GM19043 (cell line): ENCODE data around the gene NCBP1.
"Not testable (repeated sequence)": the region's sequence is repeated elsewhere in the genome, so short reads cannot be mapped to it uniquely, and the experiment has no call there.

Experiments used
- ATAC-seq: cut with Tn5 transposase; IDR thresholded peaks from one replicate; pipeline ENCODE4 v1.9.1; 2021; ENCODE audit warnings: low read depth; ENCODE audit not compliant: unreplicated experiment

NCBP1 gene

DNA sequence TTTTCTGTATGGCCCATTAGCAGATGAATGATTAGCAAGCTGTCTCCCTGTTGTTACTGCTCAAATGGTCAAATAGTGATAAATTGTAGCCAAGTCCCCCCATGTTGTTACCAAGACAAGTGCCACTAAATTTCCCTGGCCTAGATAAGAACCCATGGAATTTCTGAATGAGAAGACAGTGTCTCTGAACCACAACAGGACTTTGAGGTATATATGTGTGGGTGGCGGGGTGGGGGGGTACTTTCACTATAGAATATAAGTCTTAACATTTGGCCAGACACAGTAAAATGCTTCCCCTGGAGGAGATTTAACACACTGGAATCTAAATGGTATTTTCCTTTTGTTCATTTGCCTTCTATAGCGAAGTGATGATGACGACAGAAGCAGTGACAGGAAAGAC is 34.9 kb downstream of the NCBP1 start:
- no peak for ATAC-seq

DNA sequence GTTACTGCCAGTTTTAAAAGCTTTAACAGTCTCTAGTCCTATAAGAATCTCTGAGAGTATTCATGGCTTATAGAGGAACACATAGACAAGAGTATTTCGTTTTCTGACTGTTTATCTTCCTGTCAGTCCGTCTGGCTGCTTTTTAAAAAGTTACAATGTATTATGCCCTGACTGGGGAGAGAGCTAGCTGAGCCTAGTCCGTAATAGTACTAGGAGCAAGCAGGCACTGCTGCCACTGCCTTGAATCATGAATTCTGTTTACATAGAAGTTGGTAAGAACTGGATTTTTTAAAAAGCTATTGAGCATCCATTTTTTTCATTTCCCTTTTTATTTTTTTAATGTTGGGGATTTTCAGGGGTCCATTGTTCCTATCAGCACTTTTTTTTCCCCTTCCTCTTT is 37.0 kb downstream of the NCBP1 start:
- ATAC-seq = no peak

DNA sequence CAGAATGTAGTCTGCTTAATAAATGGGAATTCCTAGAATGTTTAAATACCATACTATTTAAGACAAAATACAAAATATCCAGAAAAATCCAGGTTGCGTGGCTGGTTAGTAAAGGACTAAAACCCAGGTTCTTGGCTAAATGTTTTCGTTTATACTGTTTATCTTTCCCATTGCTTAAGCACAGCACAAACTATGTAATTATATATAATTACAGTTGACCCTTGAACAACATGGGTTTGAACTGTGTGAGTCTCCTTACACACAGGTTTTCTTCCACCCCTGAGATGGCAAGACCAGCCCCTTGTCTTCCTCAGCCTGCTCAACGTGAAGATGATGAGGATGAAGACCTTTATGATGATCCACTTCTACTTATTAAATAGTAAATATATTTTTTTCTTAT is 38.8 kb downstream of the NCBP1 start:
- ATAC-seq = no peak

DNA sequence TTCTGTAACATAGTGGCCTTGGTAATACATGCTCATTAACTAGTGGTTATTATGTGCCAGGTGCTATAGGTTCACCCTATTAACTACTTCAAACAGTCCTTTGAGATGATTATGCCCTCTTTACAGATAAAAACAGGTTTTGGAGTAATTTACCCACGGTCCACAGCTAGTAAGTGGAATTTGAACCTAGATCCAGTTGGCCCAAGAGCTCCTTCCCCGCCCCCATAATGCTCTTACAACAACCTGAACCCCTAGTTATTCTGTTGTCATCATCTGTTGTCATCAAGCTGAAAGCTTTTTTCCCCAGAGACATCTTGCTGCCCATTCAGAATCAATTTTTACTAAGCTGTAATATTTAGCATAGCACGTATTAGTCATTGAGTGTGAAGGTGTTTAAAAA is 40.3 kb downstream of the NCBP1 start:
- ATAC-seq = no peak

DNA sequence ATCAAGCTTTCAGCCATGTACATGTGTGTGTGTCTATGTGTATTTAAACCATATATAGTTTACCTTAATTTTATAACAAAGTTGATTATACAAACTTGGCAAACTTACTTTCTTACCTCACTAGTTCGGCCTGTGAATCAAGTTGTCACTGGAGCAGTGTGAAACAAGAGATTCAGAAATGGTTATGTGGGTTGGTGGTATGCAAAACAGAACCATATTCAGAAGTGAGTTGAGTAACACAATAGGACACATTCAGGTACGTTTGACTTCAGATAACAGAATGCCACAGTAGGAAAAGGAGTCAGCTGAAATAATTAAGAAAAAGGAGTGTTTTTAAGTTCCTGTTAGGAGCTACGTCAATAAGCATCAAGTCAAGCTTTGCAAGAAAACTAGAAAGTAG is 42.0 kb downstream of the NCBP1 start:
- ATAC-seq = no peak

DNA sequence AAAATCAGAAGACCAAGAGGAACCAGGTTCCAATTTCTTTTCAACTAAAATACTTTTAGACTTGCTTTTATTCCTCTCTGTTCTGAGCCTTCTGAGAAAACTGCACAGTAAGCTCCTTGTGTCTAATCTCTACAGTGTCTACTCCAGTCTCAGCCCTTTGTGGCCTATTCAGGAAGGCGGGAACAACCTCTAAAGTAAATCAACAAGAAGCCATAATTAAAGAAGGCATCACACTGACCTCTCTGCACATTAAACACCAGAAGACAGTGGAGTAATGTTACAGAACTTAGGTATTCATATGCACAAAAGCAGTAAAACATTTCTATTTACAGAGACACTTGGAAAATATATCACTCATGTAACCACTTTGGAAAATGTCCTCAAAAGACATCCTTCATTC is 48.6 kb downstream of the NCBP1 start:
- ATAC-seq = no peak

DNA sequence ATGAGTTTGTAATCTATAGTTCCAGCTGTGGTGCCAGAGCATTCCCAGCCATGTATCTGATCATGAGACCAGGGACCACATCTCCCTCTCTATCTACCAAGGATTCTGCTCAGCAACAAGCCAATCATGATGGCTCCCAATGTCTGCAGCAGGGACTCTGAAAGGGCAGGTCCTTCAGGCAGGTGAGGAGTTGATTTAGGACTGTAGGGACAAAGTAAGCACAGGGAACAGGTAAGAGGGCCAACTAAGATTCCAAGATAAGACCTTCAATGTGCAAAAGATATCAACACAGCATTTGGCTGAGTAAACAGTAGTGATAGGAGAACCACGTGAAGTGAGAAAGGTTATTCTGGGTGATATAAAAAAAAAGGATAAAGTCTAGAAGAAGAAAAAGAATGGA is 55.0 kb downstream of the NCBP1 start:
- ATAC-seq = no peak

DNA sequence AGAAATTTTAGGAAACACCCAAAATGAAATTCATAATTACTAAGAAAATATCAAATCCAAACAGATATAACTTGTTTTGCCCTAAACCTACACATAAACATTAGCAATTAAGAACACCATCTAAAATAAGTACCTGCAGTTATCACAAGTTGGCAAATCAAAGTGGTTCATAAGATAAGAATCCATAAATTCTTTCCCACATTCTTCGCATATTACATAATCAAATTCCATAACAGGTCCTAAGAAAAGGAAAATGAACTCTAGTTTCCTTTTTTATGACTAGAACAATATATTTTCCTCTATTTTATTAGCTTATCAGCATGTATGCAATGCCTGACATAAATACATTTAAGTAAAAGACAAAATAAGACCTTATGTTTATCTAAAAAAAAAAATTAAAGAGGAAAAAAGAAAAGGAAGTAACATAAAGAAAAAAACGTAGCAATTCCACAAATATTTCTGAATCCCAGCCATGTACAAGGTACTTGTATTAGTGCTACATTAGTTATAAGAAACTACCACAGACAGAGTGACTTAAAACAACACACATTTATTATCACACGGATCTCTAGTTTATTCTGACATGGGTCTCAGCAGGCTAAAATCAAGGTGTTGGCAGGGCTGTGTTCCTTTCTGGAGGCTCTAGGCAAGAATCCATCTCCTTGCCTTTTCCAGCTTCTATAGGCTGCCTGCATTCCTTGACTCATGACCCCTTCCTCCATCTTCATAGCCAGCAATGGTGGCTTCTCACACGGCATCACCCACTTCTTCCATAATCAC is 56.0 kb downstream of the NCBP1 start:
- ATAC-seq = no peak

DNA sequence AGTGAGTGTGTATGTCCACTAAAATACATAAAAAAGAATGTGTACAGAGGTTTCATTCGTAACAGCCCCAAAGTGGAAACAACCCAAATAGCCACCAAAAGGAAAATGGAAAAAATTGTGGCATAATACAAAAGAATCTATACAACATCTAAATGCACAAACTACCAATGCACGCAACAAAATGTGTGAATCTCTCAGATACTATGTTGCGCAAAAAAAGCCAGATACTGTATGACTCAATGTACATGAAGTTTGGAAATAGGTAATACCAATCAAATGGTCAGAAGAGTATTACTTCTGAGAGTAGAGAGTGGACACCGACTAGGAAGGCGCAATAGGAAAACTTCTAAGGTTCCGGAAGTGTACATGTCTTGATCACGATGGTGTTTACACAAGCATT is 61.1 kb downstream of the NCBP1 start:
- ATAC-seq = no peak

DNA sequence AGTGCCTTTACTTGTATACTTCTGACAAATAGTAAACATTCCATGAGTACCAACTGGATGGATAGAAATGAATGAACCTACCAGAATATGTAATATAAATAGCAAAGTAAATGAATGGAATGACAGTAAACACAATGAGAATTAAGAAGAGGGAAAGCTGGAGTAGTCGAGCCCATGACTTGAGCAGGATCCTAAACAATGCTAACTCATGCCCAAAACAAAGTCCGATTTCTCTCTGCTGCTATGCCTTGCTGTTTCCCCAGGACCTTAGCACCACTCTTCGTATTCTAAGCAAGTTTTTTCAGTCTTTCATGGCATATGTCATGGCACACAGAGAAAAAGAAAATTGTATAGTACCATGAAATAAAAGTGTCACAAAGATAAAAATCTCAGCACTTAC is 61.8 kb downstream of the NCBP1 start:
- no peak for ATAC-seq

DNA sequence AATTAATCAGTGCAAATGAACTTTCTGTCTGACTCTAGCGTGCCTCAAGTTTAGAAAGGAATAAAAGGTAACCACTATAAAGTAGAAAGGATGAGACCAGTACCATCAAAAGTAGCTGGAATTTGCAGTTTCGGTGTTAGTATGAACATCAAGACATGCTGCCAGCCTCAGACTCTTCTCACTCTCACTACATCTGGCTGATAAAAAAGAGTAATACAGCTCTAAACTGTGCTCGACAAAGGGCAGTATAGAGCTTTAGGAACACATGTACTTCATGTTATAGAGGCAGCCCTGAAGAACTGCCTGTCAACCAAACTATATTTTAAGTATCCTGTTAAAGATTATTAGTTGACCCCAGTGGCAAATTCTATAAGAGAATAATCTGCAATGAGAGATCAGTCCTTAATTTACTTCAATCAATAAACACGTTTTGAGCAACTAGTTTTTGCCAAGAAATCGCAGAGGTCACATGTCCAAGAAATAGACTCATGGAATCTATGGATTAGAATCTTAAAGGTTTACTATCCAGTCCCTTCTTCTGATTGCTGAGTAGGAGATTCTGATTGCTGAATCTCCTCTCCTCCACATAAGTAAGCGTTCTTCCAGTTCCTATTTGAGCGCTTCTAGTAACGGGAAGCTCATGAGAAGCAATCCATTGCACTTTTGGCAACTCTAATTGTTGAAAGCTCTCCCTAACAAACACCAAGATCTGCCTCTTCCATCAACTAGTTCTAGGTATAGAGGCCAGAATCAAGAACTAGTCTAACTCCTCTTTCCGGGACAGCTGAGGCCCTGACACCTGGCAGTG is 62.6 kb downstream of the NCBP1 start:
- no peak for ATAC-seq

DNA sequence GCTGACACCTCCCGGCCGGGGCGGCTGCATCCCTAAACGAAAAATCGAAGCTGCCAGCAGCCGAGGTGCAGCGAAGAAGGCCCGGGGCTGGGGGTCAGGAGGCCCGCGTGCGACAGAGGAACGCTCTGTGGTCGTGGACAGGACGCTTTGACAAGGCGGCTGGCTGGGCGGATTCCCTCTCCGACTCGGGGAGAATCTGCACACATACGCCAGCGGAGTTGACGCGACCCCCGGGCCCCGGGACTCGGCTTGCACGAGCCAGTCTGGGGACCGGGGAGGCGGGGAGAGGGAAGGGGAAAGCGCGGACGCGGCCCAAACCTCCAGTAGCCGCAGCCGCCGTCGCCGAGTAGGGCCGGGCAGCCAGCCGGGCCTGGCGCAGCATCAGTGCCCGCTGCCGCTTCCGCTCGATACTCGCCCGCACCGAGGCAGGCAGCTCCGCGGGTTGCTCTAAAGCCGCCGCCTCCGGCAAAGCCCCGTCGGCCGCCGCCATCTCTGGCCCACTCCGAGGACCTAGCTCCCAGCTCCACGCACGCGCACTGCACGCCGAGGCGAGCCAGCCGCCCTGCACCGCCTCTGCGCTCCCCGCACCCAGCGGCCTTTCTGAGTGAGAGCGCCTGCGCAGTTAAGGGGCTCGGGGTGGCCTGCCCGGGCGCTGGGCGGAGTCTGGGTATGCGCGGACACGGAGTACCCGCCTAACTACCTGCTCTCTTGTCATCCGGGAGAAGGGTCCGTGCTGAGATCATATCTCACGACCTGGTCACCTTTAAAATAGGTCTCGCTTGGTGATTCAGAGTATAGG is 63.4 kb downstream of the NCBP1 start, which contains the start of gene XPA:
TSS of gene XPA (minus strand) at position 538 of the 799 bp plus-strand sequence. CDS start at position 490, 48 bp downstream.
- ATAC-seq = peak; percentile 89

DNA sequence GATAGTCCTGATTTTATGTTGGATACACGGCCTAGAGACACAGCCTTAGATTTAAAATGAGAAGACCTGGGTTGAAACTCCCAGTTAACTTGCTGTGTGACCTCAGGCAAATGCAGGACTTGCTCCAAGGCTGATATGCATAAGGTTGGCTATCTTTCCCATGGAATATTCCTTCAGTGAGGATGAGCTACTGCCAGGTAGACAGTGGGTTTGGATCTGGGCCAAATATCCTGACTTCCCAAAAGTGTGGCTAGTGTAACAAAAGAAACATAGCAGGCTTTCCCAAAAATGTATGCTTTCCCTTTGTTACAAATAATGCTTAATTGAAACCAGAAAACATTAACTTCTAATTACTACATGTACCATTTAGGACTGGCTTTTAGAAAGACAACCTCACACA is 64.2 kb downstream of the NCBP1 start:
- ATAC-seq = no peak

DNA sequence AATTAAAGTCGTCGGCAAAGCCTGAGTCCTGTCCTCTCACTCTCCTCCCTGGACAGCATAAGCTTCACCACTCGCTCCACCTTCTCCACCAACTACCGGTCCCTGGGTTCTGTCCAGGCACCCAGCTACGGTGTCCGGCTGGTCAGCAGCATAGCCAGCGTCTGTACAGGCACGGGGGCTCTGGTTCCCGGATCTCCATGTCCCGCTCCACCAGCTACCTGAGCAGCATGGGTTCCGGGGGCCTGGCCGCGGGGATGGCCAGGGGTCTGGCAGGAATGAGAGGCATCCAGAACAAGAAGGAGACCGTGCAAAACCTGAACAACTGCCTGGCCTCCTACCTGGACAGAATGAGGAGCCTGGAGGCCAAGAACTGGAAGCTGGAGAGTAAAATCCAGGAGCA is 65.2 kb downstream of the NCBP1 start:
- ATAC-seq = no peak

DNA sequence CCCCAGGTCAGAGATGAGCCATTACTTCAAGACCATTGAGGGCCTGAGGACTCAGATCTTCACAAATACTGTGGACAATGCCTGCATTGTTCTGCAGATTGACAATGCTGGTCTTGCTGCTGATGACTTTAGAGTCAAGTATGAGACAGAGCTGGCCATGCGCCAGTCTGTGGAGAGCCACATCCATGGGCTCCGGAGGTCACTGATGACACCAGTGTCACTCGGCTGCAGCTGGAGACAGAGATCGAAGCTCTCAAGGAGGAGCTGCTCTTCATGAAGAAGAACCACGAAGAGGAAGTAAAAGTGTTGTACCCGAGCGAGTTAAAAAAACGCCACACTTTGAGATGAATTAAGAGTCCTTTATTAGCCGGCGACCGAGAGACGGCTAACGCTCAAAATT is 65.7 kb downstream of the NCBP1 start:
- not testable (repeated sequence) for ATAC-seq

DNA sequence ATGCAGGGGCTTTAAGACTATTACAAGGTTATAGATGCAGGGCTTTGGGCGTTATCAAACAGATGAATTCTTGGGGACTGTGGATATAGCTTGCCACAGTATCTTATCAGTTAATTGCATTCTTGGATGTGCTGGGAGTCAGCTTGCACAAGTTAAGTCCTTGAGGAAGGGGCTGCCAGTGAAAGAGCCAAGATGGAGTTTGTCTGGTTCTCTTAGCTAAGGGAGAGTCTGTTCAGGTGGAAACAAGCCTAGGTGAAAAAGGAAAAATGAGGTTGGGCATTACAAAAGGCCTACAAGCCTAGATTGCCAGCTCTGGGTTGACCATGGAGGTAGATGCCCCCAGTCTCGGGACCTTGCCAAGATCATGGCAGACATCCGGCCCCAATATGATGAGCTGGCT is 66.2 kb downstream of the NCBP1 start:
- not testable (repeated sequence) for ATAC-seq

DNA sequence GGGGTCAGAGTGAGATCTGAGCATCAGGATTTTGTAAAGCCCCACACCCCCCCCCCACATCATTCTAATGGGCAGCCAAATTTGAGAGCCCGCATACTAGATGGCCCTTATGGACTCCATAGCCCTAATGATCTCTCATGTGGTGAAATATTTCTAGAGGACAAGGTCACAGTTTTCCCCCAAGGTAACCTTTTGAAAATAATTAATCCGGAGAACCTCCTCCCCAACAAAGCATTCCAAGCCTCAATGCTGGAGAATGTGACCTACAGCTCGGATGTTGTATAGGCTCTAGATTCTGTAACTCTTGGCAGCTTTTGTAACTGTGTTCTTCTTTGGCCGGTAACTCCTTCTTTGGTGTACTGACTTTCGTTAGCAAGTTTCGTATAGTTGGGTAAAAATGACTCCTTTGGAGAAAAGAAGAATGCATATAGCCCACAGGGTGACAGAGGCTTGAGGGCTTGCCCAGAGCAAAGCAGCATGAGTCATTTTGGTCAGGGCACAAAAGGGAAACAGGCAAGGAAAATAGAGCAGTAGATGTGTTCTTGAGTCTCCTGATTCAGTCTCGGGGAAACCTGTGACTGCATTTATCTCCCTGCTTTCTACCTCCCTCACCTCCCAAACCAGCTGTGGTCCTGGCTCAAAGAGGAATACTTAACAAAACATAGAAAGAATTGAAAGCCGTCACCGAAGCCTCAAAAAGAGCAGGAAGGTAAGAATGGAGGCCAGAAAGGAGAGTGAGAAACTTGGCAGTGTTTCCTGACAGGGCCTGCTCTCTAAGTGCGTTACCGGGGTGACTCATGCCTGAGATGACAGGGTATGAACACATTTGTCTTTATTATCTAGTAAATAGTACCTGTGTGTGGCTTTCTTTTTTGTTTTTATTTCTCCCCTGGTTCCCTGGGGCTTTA is 70.1 kb downstream of the NCBP1 start:
- no peak for ATAC-seq

DNA sequence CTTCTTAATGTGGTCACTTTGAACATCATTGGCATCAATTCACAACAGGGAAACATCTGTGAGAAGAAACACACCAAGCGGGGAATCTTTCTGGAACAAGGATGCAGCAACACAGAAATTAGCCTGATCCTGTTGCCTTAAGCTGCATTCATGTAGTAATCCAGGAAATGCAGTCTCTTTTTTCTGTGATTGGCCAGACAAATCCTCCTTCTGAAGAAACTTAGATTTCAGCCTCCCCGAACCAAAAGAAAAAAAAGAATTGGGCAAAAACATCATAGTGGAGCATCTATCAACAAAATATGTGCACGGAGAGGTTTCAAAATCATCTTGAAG is 70.7 kb downstream of the NCBP1 start:
- ATAC-seq = no peak

DNA sequence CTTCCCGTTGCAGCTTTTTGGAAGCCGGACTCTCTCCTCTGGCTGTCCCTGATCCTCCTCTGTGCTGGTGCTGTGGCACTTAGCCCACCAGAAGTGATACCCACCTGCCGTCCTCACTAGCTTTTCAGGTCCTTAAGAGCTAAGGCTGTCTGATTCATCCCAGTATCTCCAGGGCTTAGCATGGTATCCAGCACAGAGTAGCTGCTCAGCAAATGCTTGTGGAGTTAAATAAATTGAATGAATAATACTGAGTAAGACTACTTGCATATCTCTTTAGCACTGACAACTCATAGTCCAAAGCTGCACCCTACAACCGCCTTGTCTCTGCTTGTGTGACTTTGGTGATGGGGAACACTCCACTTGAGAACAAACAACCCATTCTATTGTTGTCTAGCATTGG is 71.2 kb downstream of the NCBP1 start:
- no peak for ATAC-seq

DNA sequence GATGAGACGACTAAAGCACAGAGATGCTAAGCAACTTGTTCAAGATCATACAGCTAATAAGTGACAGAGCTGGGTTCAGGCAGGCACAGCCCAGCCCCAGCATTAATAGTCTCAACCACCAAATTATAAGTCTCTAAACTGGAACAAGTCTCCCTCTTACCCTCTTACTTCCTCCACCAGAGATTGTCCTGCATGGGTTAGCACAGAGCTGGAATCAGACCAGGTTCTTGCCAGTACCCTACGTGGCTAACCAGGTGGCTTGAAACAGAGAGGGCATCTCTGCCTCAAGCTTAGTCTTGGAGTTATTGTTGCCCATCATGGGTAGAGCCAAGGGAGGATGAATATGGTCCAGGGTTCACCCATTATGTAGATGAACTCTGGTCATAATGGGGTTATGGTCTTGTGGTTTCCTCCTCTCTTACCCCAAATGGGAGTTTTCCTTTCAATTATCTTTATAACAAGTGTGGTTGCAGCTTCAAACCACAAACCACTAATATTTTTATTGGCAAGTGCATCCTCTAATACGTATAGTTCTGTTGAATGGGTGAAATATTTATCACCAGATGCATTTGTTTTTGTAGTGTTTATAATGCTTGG is 71.8 kb downstream of the NCBP1 start:
- ATAC-seq = no peak
